Skeletal muscle tissue (tissue), 4 donors: ENCODE results near the gene FAM110A. TPM values are rescaled to one million over a fixed set of nuclear protein-coding genes. Genes with fewer than 3 reads are reported as not detected.
"Not testable (repeated sequence)": the region's sequence is repeated elsewhere in the genome, so short reads cannot be mapped to it uniquely, and the experiment has no call there.

Source experiments
- H3K27ac ChIP-seq: one replicate; pipeline ENCODE4 v1.7.0; 2013; ENCODE audit warnings: mild to moderate bottlenecking, low read depth, low read length, inconsistent platforms
- H3K27me3 ChIP-seq, 3 donors: one replicate each; pipeline ENCODE4 v1.7.0; 2013; ENCODE audit warnings: low read length in 3 of 3; ENCODE audit not compliant: control insufficient read depth in 3 of 3, insufficient read depth in 3 of 3
- H3K36me3 ChIP-seq, 3 donors: one replicate each; pipeline ENCODE4 v1.7.0; 2013; ENCODE audit warnings: low read length in 3 of 3; ENCODE audit not compliant: control insufficient read depth in 3 of 3, insufficient read depth in 3 of 3
- H3K4me1 ChIP-seq, 3 donors: one replicate each; pipeline ENCODE4 v1.7.0; 2013; ENCODE audit warnings: low read length in 3 of 3, mild to moderate bottlenecking in 3 of 3; ENCODE audit not compliant: control insufficient read depth in 3 of 3, insufficient read depth in 3 of 3
- H3K4me3 ChIP-seq, 3 donors: one replicate each; pipeline ENCODE4 v1.7.0; 2013; ENCODE audit warnings: low read length in 3 of 3
- H3K9ac ChIP-seq, 3 donors: one replicate each; pipeline ENCODE4 v1.7.0; 2013; ENCODE audit warnings: low read length in 3 of 3, mild to moderate bottlenecking in 3 of 3, moderate library complexity in 2 of 3, low read depth in 1 of 3
- H3K9me3 ChIP-seq, 3 donors: one replicate each; pipeline ENCODE4 v1.7.0; 2013; ENCODE audit warnings: low read length in 3 of 3; ENCODE audit not compliant: control insufficient read depth in 3 of 3
- total RNA-seq: library from RNA; depleted of rRNA; stranded (reverse); fragments of >200 nt; gene quantifications from one replicate; pipeline ENCODE4 v1.2.3, GENCODE V29; 2014
- donor health status: Osteomylitis.

The FAM110A gene
- total RNA-seq, 1 donor from 2014 or later: 7.3 TPM

GRCh38 chr20:890666-891057, 57.1 kb downstream of the FAM110A start:
- Histone ChIP-seq H3K36me3 (no peaks in the 10 kb centered on the region), H3K27ac (no peak overlapping the region), H3K4me1 (peaks cover 12 to 16% (median 13%) of the 10 kb centered on the region in 3 donors)

GRCh38 chr20:891058-891705, 57.7 kb downstream of the FAM110A start:
- Histone ChIP-seq H3K9me3 (no peaks in the 10 kb centered on the region), H3K9ac (no peak overlapping the region), H3K36me3 (no peaks in the 10 kb centered on the region), H3K4me1 (peaks cover 12 to 16% (median 13%) of the 10 kb centered on the region in 3 donors), H3K27me3 (peaks cover 0 to 6% (median 0%) of the 10 kb centered on the region in 3 donors), H3K27ac (no peak overlapping the region), H3K4me3 (no peak overlapping the region)

More at GRCh38 chr20:890666-891057, 57.1 kb downstream of the FAM110A start:
- Histone ChIP-seq H3K4me3 (no peak overlapping the region), H3K9me3 (no peaks in the 10 kb centered on the region), H3K9ac (no peak overlapping the region), H3K27me3 (peaks cover 0 to 6% (median 0%) of the 10 kb centered on the region in 3 donors)

GRCh38 chr20:891706-892080, 58.2 kb downstream of the FAM110A start:
- Histone ChIP-seq H3K27me3 (peaks cover 0 to 9% (median 0%) of the 10 kb centered on the region in 3 donors), H3K36me3 (no peaks in the 10 kb centered on the region), H3K9me3 (no peaks in the 10 kb centered on the region), H3K4me3 (no peak overlapping the region), H3K4me1 (peaks cover 12 to 16% (median 13%) of the 10 kb centered on the region in 3 donors), H3K9ac (no peak overlapping the region), H3K27ac (no peak overlapping the region)

GRCh38 chr20:892371-892770, 58.9 kb downstream of the FAM110A start:
- H3K4me1 ChIP-seq: peaks cover 12 to 16% (median 13%) of the 10 kb centered on the region in 3 donors
- not testable (repeated sequence) for H3K9ac ChIP-seq, H3K27ac ChIP-seq, H3K27me3 ChIP-seq, H3K9me3 ChIP-seq, H3K4me3 ChIP-seq, H3K36me3 ChIP-seq

Other genes with a start within 250 kb of the FAM110A start
- 2.1 TPM for gene TCF15, start 223.4 kb upstream of the FAM110A start, total RNA-seq
- gene SRXN1, start 180.5 kb upstream of the FAM110A start, total RNA-seq: 11.0 TPM
- gene SCRT2, start 157.9 kb upstream of the FAM110A start, total RNA-seq: not detected
- not detected for gene SLC52A3, start 65.2 kb upstream of the FAM110A start, total RNA-seq
- gene ANGPT4, start 82.6 kb downstream of the FAM110A start, total RNA-seq: under 0.01 TPM
- gene RSPO4, start 168.6 kb downstream of the FAM110A start, total RNA-seq: not detected